Breast epithelium (tissue), 3 donors: ENCODE measurements around the gene CERS1.

Experiments
- CTCF ChIP-seq, 3 donors: fragments of 450-650 bp; IDR thresholded peaks; one replicate each; pipeline ENCODE4 v1.5.1; 2016 to 2017; ENCODE audit warnings: antibody characterized with exemption in 3 of 3, mild to moderate bottlenecking in 3 of 3, moderate library complexity in 3 of 3
- POLR2A ChIP-seq: fragments of 450-650 bp; IDR thresholded peaks from one replicate; pipeline ENCODE4 v1.6.1; 2016; ENCODE audit warnings: antibody characterized with exemption, mild to moderate bottlenecking, moderate library complexity

GRCh38 chr19:18939163-18939562, 43.2 kb upstream of the CERS1 start:
- TF ChIP-seq CTCF (IDR thresholded peaks at IDR 0.05) (no peak), POLR2A (no peak)
